Stimulated activated CD4-positive, alpha-beta T cell treated with anti-CD3 and anti-CD28 coated beads, Interleukin-15, amount 100 ng/mL, for 1 hour (primary cell): Measurements from ENCODE around the gene GSAP.

ENCODE experiments used
- DNase-seq, 2 donors: peaks; one replicate each; pipeline ENCODE4 v3.0.0-alpha.2; 2020; ENCODE audit warnings: low read depth in 1 of 2, low spot score in 1 of 2

Gene GSAP

DNA sequence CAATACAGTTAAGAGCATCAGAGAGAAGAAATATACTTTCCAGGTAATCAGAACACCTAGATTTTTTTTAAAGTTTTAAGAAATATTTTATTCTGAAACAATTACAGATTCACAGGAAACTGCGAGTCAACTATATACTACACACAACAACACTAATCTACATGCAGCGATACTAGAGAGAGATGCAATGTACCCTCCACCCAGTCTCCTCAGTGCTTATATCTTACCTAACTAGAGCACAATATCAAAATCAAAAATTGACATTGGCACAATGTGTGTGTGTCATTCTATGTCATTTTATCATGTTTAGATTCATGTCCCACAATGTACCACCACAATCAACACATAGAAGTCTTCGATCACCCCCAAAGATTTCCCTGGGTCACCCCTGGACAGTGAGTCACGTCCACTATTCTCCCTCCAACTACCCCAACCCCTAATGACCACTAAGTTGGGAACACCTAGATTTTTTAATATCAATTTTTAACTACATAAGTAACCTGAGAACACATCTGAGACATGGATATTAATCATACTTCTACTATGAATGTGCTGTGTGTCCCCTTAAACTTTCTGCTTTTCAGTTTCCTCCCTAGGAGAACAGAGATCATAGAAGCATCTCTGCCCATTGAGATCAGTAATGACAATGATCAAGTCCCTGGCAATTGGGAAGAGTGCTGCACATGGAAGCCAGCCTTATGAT is 86.5 kb downstream of the GSAP start:
- DNase-seq, result no peak

DNA sequence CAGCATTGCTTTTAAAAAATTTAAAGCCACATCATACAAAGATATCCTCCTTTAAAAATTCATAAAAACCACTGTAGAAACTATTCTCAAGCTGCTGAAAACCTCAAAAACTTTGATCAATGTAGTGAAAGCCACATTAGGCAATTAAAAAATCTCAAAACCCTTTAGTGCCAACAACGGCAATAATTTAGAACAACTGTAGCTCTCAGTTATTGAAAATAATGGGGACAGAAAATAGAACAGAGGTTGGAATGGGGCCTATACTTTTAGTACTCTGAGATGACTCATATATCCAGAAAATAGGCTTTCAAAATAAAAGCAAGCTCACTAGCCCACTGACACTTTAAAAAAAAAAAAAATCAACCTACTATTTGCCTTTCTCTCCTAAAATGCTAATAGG is 87.5 kb downstream of the GSAP start:
- no peak for DNase-seq

DNA sequence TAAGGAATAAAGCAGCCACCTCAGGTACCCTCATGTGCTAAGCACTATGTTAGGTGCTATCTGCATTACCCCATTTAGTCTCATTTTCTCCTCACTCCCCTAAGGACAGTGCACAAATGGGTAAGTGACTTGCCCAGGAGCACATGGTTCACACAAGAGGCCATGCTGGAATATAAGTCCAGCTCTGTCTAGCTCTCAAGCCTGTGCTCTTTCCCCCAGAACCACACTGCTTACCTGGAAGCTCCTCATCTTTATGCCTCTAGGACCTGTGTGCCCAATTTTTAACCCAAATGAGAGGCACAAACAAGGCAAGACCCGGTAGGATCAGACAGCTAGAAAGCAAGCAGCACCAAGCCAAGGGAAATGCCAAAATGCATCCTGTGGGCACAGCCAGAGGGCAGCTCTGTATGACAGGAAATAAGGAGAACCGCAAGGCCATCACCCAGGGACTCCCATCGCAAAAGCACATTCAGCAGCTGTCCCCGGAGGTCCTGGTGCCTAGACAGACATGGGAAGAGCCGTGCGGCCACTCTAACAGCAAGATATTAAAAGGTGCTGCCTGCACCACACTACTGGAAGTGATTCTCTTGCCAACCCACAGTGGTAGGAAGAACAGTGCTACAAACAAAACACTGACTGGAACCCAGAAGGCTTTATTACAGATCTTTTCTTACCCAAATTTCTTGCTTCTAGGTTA is 88.1 kb downstream of the GSAP start:
- no peak for DNase-seq

DNA sequence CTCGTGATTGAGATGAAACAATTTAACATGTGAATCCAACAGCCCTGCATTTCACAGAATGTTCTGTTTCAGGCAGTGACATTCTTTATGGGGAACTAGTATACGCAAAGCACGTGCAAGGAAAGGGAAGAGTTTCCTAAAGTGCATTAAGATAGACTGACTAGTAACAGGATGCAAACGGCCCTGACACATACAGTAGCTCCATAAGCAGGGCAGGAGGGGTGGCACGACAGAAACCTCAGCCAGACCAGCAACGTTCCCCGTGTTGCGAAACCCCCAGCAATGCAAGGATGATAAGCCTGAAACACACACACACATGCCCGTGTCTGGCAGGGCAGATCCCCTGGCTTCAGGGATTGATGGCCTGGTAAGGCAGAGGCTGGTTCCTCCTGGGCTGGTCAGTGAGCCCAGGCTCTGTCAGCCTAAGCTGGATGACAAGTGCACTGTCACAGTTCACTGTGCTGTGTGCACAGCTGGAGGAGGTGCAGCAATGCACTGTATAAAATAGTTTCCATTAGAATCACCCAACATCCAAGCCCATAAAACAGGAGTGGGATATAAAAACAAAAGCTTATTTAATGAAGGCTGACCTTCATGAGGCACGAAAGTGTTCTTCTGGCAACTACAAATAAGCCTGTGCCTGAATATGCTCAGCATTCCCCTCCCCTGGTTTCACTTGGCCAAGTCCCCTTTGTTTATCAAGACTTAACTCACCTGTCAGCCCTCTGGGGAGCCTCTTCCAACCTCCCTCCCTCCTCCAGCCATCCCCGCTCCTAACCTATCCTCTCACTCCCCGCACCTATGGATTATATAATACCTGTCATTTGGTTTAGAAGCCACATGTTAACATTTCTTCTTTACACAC is 88.8 kb downstream of the GSAP start:
- no peak for DNase-seq

DNA sequence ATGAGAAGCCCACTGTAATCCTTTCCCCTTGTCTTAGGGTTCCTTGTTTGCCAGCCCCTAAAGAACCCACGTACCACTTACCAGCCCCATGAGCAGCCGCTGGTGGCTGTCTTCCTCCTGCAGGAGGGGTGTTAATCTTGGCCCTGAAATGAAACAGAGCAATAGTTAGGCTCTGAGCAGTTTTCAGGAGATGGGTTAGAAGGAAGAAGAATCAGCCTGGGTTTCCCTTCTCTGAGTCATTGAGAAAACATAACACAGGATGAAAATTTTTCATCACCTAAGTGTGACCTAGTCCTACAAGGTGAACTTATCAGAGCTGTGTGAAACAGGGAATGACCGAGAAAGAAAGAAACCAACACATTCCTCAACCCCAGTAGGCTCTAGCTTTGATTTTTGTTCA is 90.0 kb downstream of the GSAP start:
- DNase-seq, result no peak

DNA sequence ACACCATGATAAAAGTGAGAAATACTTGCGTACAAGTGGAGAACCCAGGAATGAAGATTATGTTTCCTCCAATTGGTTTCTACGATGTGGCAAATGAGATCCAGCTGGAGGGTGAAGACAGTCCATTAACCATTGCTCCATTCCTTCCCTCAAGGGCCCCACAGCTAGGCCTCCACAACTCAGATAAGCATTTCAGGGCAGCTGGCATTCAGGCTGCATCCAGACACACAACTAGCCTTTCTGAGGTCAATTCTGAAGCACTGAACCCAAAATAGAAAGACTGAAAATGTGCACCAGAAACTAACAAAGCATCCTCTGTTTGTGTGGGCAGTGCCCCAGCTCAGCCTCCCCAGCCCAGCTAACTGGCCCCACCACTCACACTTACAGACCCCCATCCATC is 94.8 kb downstream of the GSAP start:
- no peak for DNase-seq

DNA sequence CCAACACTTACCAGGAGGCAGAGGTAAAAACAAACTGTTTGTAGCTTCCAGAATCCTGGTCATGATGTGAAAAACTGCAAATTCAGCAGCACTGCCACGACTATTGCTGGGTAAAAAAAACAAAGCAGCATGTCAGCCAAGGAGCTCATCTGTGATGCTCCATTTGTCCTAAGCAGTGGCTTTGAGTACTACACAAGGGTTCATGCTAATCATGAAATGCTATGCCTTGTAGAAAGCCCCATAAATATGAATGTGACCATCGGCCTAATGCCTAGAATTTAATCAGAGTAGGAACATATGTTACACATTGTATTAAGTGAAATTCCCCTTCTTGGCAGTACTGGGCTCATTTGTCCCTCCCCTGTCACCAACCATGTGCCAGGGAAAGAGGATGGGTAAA is 95.4 kb downstream of the GSAP start:
- no peak for DNase-seq

DNA sequence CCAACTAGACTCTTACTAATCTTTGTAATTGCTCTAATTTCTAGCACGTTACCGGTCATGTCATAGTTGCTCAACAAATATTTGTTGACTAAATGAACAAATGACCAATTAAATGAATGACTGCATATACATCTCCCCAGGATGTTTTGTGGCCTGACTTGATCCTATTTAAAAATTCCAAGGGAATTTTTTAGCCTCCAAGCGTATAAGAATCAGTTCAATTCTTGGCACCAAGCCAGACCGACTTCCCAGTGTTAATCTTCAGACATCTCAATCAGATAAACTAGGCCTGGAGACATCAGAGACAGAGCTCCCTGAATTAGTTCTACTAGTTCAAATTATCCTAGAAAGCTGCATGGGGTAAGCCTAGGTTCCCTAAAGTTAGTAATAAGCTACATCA is 96.0 kb downstream of the GSAP start:
- DNase-seq, result no peak

DNA sequence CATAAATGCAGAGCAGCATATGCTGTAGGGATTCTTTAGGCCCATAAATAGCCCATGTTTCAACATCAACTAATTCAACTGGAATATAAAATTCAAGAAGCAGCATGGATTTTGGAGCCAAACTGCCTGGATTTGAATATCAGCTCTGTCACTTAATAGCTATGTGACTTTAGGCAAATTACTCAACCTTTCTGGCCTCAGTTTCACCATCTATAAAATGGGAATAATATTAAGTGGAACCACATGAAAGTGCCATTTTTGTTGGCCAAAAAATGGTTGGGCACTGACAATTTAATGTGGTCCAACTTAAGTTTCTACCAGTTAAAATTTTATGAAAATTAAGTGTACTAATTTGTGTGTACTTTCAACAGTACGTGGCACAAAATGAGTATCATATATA is 98.1 kb downstream of the GSAP start:
- DNase-seq, result no peak

DNA sequence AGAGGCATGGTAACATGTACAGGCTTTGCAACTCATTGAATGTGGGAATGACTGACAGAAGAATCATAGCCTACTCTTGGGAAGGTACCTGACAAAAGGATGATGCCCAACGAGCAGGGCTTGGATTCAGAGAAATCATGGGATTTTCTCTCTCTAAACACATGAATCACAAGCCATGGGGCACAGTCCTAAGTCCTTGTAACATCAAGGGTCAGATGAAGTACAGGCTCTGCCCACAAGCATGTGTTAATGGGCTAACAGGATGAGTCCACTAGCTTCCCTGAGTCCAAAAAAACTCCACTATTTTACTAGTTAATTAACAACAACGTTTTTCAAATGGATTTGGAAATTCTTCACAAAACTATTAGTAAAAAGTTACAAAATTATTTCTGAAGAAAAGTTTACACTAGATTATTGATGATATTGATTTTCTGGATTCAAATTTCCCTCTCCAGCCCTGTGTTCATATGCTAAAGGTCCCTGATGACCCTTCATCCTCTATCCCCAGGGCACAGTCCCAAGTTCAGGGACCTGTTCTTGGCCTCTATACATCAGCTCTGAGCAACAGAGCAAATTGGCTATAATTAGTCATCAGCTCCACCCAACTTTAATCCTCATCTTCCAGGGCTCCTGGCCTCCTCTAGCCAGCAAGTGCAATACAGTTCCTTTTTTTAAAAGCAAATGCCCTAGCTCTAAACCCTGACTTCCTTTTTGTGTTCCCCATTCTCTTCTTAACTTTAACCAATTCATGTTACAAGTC is 99.8 kb downstream of the GSAP start:
- no peak for DNase-seq

DNA sequence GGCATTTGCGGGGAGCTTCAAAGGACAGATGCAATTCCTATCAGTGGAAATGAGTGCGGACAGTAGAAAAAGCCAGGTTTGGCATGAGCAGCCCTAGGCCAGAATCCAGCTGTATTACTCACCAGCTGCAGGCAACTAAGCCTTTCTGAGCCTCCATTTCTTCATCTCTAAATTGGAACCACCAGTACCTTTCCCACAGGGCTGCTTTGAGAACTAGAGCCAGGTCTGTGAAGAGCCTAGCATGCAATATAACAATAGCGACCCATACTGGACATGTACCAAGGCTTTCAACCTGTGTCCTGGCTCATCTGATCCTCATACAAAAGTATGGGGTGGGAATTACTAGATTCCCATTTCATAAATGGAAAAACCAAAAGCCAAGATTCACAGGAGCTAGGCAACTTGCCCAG is 101.0 kb downstream of the GSAP start:
- no peak for DNase-seq

DNA sequence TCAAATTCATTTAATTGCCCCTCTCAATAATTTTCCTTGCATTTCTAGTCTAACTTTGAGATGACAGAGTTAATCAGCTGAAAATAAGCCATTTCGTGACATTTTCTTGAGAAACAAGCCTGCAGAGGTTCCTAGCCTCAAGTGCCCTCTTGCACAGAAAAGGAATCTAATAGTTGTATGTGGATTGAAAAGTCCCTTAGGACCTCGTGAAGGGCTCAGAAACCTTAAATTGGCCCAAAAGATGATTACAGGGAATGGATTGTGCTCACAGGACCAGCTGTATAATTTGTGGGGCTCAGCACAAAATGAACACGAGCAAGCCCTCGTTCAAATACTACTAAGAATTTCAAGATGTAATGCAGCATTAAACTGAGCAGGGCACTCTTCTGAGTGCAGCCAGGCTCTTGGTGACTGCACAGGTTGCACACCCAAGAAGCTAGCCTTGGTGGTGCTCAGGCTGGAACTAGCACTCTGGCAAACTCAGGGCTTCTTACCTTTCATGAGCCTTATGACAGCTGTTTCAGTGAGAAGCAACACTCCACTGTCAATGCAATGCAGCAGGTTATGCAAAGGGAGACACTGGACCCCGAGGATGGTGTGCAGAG is 102.2 kb downstream of the GSAP start:
- DNase-seq, result no peak

DNA sequence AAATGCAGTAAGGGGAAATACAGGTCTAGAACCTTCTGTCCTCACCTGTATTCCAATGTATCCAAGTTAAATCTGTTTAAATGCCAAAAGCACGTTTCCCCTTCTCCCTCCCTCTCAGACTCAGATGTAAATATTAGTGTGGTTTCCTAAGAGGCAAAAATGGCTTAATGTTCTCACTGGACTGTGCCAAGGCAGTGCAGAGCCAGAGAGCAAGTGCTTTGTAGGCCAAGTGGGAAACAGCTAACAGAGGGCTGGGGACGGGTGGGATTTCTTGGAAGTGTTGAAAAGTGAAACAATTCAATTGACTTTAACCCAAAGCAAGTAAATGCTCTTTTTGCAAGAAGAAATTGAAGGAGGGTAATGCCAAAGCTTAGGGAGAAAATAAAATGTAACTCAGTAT is 103.1 kb downstream of the GSAP start:
- no peak for DNase-seq

DNA sequence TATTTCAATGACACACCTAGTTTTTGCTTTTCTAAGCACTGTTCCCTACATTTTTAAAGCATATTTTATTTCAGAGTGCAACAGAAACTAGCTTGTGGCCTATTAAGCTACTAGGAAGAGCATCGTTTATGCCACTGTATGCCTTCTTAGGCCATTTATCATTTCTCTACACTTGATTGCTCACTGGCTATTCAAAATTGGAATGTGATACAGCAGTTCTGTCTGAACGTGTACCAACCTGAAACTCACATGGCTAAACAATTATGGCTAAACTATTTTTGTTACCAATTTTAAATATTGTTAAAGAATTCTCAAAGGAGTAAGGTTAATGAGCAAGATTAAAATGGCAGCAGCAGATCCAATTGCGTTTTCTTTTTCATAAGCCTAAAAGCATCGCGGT is 105.2 kb downstream of the GSAP start:
- no peak for DNase-seq

DNA sequence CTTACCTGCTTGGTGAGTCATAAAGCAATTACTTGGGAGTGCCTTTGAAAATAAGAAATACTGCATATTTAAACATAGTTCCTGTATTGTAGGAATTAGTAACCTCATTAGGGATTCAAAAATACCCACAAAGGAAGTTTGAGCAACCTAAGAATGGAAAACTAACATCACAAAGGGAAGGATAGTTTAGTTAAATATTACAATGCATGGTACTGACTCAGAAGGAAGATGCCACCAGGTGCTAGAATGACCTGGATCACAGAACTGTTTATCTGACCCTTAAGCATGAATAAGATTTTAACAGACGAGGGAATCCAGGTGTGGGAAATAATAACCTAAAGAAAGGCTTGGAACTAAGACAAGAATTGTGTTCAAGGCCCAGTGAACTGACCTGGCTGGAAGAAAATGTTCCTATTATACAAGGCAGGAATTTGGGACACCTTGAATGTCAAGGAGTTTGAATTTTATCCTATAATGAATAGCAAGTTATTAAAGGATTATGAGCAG is 106.4 kb downstream of the GSAP start:
- no peak for DNase-seq

DNA sequence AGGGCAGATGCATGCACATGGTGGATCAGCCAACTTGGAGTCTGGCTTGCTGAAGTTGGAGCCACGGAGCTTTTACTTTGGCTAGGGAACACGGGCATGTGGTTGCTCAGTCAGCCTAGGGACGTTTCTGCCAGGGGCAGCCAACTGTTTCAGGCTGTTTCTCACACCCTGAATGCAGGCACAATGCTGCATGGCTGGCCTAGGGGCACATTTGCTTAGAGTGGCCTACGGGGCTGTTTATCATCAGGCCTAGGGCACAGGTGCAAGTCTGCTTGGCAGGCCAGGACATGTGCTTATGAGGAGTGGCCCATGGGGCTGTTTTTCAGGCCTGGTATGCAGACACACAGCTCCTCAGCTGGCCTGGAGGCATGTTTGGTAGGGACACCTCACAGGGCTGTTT is 107.4 kb downstream of the GSAP start:
- DNase-seq, result no peak

DNA sequence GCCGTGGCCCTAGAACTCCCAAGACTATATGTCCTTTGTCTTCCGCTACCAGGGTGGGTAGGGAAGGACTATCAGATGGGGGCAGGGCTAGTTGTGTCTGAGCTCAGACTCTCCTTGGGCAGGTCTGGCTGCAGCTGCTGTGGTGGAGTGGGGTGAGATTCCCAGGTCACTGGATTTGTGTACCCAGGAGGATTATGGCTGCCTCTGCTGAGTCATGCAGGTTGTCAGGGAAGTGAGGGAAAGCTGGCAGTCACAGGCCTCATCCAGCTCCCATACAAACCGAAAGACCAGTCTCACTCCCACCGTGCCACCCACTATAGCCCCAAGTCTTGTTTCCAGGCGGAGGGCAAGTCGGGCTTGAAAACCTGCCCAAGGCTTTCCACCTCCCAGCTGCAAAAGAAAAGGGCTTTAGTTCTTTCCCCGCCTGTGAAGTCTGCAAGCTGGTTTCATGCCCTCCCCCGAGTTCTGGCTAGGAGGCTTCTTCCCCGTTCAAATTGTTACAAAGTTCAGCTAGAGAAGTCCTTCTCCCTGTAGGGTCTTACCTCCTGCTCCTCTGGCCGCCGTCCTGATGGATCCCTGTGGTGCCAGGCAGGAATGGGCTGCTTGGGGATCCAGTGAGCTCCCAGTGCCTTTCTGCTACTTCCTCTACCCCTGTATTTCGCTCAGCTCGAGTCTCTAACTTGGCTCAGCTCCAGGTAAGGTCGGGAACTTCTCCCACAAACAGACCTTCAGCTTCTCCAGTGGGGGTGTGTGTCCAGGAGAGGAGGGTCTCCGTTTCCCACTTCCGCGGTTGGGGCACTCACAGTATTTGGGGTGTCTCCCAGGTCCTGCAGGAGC is 109.7 kb downstream of the GSAP start:
- DNase-seq, result no peak

DNA sequence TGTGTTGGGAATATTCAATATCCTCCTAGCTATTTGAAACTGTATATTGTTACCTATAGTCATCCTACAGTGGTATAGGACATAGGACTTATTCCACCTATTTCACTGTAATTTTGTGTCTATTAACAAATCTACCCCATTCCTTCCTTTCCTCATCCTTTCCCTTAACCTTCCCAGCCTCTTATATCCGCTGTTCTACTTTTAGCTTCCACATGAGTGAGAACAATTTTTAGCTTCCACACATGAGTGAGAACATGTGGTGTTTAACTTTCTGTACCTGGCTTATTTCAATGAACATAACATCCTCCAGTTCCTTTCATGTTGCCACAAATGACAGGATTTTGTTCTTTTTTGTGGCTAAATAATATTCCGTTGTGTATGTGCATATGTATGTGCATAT is 120.6 kb downstream of the GSAP start:
- DNase-seq, result no peak

DNA sequence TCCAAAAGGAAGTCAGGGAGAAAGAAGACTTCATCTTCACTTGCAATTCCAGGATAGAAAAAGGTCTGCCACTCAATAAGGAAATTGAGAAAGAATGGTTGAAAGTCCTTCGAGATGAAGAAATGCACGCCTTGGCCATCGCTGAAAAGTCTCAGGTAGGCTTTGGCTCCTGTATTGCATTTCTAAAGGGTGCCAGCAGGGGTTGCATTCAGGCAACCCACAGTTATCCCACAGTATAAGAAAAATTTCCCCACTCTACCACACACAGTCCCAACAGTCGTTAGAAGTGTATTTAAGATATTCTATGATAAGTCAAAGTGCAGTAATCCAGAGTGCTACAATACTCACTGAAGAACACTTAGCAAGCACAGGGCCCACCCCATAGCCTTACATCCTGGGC is 123.1 kb downstream of the GSAP start:
- no peak for DNase-seq

DNA sequence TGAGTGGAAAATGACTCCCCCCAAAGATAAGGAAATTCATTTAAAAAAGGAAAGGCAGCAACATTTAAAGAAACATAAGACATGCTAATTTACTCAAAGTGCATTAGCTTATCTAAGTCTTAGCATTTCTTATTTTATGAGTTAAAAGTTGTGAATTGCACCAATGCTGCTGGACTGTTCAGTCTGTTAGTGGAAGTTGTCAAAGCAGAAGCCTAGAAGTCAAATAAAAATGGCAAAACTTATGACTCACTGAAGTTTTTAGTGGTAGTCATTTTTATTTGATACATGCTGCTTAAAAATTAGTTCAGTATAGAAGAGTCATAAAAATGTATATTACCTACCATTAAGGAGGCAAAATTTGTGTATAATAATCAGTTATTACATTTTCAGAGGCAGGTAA is 125.7 kb downstream of the GSAP start:
- DNase-seq, result no peak
